KMS-11 (cell line): ENCODE measurements around the gene SIN3B.

Source experiments
- H2AFZ ChIP-seq: fragments of 200-600 bp; sonication (generic); 2 replicates; pipeline ENCODE4 v1.6.1; 2016; ENCODE audit warnings: antibody characterized with exemption, mixed run types, low read depth
- H3K27ac ChIP-seq: fragments of 200-600 bp; sonication (generic); 2 replicates; pipeline ENCODE4 v1.6.1; 2016; ENCODE audit warnings: mild to moderate bottlenecking, mixed run types
- H3K27me3 ChIP-seq: fragments of 200-600 bp; sonication (generic); 2 replicates; pipeline ENCODE4 v1.6.1; 2017; ENCODE audit warnings: mild to moderate bottlenecking, low read depth, mixed run types, moderate library complexity; ENCODE audit not compliant: insufficient read depth
- H3K36me3 ChIP-seq: fragments of 200-600 bp; sonication (generic); 2 replicates; pipeline ENCODE4 v1.6.1; 2017; ENCODE audit warnings: mild to moderate bottlenecking, mixed run types; ENCODE audit not compliant: insufficient read depth
- H3K4me1 ChIP-seq: fragments of 200-600 bp; sonication (generic); 2 replicates; pipeline ENCODE4 v1.6.1; 2016; ENCODE audit warnings: mild to moderate bottlenecking, low read depth, mixed run types; ENCODE audit not compliant: poor library complexity, severe bottlenecking
- H3K4me2 ChIP-seq: fragments of 200-600 bp; sonication (generic); 2 replicates; pipeline ENCODE4 v1.7.0; 2016; ENCODE audit warnings: mild to moderate bottlenecking, mixed run types
- H3K4me3 ChIP-seq: fragments of 200-600 bp; sonication (generic); IDR thresholded peaks from 2 replicates; pipeline ENCODE4 v1.6.1; 2017; ENCODE audit warnings: low read depth, low read length, mixed read lengths; ENCODE audit not compliant: insufficient read depth
- H3K79me2 ChIP-seq: fragments of 200-600 bp; sonication (generic); 2 replicates; pipeline ENCODE4 v1.6.1; 2016; ENCODE audit warnings: low read depth, mixed run types; ENCODE audit not compliant: insufficient read depth
- H3K9ac ChIP-seq: fragments of 200-600 bp; sonication (generic); 2 replicates; pipeline ENCODE4 v1.6.1; 2016; ENCODE audit warnings: mild to moderate bottlenecking, mixed run types
- H4K20me1 ChIP-seq: fragments of 200-600 bp; sonication (generic); 2 replicates; pipeline ENCODE4 v1.6.1; 2016; ENCODE audit warnings: mild to moderate bottlenecking, mixed run types; ENCODE audit not compliant: insufficient read depth
- CTCF ChIP-seq: fragments of 200-600 bp; sonication (generic); conservative IDR thresholded peaks from 2 replicates; pipeline ENCODE4 v1.6.1; 2017; ENCODE audit warnings: low read depth, mild to moderate bottlenecking, antibody characterized with exemption, low read length, moderate library complexity, mixed read lengths

The SIN3B gene

DNA sequence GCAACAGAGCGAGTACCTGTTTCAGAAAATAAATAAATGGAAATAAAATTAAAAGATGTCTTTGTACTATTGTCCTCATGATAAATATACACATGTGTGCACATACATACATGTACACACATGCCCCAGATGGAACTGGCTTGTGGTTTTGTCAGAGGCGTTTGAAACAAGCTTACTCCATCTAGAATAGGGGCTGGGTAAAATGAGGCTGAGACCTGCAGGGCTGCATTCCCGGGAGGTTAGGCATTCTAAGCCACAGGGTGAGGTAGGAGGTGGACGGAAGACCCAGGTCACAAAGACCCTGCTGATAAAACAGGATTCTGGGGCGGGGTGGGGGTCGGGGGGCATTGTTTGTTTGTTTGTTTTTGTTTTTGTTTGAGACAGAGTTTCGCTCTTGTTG lies 8.1 kb upstream of the SIN3B start:
- Histone ChIP-seq H3K36me3 (no peaks in the 10 kb centered on the region), H3K4me1 (no peaks in the 10 kb centered on the region), H3K4me3 (no peak overlapping the region), H3K4me2 (no peak overlapping the region), H3K79me2 (no peaks in the 10 kb centered on the region), H4K20me1 (no peaks in the 10 kb centered on the region), H3K9ac (no peak overlapping the region), H3K27ac (no peak overlapping the region), H3K27me3 (peaks cover 6% of the 10 kb centered on the region; the same call in 1 of the 2 replicates), H2AFZ (no peak overlapping the region)
- no peak for TF ChIP-seq CTCF

- no peak overlapping the region for H3K4me2 ChIP-seq
- H3K4me3 ChIP-seq = no peak overlapping the region
- H3K27me3 ChIP-seq = peaks cover 6% of the 10 kb centered on the region; the same call in 1 of the 2 replicates
- no peaks in the 10 kb centered on the region for H4K20me1 ChIP-seq
- no peaks in the 10 kb centered on the region for H3K4me1 ChIP-seq
- no peaks in the 10 kb centered on the region for H3K36me3 ChIP-seq
- H3K79me2 ChIP-seq = no peaks in the 10 kb centered on the region
- H3K27ac ChIP-seq = no peak overlapping the region
- no peak overlapping the region for H2AFZ ChIP-seq
- no peak for TF ChIP-seq CTCF
- no peak overlapping the region for H3K9ac ChIP-seq
Measured at GRCh38 chr19:16822648-16823047, 6.5 kb upstream of the SIN3B start.

GRCh38 chr19:16824658-16825311 lies 4.4 kb upstream of the SIN3B start:
- Histone ChIP-seq H2AFZ (no peak overlapping the region), H3K36me3 (no peaks in the 10 kb centered on the region), H3K79me2 (peaks cover 3% of the 10 kb centered on the region; the same call in 1 of the 2 replicates), H4K20me1 (no peaks in the 10 kb centered on the region), H3K9ac (no peak overlapping the region), H3K4me3 (no peak overlapping the region), H3K27me3 (peaks cover 6% of the 10 kb centered on the region; the same call in 1 of the 2 replicates), H3K4me1 (peaks cover 5% of the 10 kb centered on the region), H3K4me2 (no peak overlapping the region), H3K27ac (no peak overlapping the region)
- no peak for TF ChIP-seq CTCF

DNA sequence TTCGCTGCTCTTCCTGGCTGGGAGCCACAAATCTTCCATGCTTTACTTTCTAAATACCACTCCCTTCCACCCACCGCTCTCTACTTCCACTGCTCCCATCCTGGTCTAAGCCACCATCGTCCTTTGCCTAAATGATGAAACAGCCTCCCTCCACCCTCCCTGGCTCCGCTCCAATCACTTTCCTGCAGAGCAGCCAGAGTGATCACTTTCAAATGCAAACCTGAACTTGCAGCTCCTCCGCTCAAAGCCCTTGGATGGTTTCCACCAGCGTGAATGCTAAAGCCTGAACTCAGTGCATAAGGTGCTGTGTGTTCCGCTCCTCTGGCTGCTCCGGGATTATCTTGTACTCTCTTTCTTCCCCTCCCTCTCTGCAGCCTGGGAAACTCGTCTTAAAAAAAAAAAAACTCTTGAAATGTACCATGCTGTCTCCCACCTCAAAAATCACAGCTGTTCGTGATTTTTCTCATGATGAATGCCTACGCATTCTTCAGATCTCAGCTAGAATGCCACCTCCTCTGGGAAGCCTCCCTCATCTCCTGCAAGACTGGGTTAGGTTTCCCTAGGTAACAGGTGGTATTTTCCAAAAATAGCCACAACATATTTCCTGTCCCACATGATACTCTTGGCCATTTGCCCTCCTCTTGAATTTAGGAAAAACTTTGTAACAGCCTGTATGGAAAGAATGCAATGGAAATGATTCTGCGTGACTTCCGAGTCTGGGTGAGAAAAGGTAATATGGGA lies 3.7 kb upstream of the SIN3B start:
- Histone ChIP-seq H3K4me1 (peaks cover 12% of the 10 kb centered on the region), H2AFZ (no peak overlapping the region), H3K4me3 (no peak overlapping the region), H3K27me3 (peaks cover 6% of the 10 kb centered on the region; the same call in 1 of the 2 replicates), H3K27ac (no peak overlapping the region), H3K9ac (no peak overlapping the region), H3K4me2 (no peak overlapping the region), H3K36me3 (no peaks in the 10 kb centered on the region), H4K20me1 (no peaks in the 10 kb centered on the region), H3K79me2 (peaks cover 10% of the 10 kb centered on the region; the same call in 1 of the 2 replicates)
- TF ChIP-seq CTCF = no peak
